ENCODE measurements around the gene TAS2R43.
"Not testable (repeated sequence)": the region's sequence is repeated elsewhere in the genome, so short reads cannot be mapped to it uniquely, and the experiment has no call there.

The TAS2R43 gene

DNA sequence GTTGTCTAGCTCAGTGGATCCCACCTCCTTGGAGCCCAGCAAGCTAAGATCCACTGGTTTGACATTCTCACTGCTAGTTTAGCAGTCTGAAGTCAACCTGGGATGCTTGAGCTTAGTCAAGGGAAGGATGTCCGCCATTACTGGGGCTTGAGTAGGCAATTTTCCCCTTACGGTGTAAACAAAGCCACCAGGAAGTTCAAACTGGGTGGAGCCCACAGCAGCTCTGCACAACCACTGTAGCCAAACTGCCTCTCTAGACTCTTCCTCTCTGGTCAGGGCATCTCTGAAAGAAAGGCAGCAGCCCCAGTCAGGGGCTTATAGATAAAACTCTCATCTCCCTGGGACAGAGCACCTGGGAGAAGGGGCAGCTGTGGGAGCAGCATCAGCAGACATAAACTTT lies 16.7 kb upstream of the TAS2R43 start:
- no peak for DNase-seq (ENCODE audit: low read depth)
- H3K4me3 ChIP-seq (ENCODE audit: low read depth, low read length), result no peak overlapping the region
- TF ChIP-seq, protein P1, sequence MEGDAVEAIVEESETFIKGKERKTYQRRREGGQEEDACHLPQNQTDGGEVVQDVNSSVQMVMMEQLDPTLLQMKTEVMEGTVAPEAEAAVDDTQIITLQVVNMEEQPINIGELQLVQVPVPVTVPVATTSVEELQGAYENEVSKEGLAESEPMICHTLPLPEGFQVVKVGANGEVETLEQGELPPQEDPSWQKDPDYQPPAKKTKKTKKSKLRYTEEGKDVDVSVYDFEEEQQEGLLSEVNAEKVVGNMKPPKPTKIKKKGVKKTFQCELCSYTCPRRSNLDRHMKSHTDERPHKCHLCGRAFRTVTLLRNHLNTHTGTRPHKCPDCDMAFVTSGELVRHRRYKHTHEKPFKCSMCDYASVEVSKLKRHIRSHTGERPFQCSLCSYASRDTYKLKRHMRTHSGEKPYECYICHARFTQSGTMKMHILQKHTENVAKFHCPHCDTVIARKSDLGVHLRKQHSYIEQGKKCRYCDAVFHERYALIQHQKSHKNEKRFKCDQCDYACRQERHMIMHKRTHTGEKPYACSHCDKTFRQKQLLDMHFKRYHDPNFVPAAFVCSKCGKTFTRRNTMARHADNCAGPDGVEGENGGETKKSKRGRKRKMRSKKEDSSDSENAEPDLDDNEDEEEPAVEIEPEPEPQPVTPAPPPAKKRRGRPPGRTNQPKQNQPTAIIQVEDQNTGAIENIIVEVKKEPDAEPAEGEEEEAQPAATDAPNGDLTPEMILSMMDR (IDR thresholded peaks at IDR 0.05; ENCODE audit: insufficient read depth, low read depth, low read length, missing control alignments), result no peak

DNA sequence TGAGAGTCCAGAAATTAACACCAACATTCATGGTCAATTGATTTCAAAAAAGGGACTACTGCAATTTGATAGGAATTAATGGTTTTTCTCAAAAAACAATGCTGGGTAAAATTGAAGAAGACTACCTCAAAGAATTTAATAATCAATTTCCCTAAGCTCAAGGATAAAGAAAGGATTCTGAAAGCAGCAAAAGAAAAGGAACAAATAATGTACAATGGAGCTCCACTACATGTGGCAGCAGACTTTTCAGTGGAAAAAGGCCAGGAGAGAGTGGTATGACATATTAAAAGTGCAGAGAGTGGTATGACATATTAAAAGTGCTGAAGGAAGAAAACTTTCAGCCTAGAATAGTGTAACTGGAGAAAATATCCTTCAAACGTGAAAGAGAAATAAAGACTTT lies 15.6 kb upstream of the TAS2R43 start:
- TF ChIP-seq, protein P1 (IDR thresholded peaks at IDR 0.05; ENCODE audit: insufficient read depth, low read depth, low read length, missing control alignments), result no peak
- DNase-seq (ENCODE audit: low read depth), result no peak
- H3K4me3 ChIP-seq (ENCODE audit: low read depth, low read length), result no peak overlapping the region

DNA sequence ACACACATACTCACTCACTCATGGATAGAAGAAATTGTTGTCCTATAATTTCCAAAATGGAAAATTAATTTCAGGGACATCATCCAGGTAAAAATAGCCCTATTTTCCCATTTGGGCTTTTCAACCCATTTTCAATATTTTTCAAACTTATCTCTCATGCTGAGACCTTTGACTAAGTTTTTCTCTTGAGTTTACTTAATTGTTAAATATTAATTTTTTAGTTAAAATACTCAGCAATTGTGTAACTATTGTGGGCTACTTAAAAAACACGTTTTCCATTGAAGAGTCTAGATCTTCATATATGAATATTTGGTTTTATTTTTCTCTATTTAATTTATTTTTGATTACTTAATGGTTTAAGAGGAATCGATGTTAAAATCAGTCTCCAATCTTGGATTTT lies 14.2 kb upstream of the TAS2R43 start:
- TF ChIP-seq, protein P1 (IDR thresholded peaks at IDR 0.05; ENCODE audit: insufficient read depth, low read depth, low read length, missing control alignments), result no peak
- no peak for DNase-seq (ENCODE audit: low read depth)
- no peak overlapping the region for H3K4me3 ChIP-seq (ENCODE audit: low read depth, low read length)

DNA sequence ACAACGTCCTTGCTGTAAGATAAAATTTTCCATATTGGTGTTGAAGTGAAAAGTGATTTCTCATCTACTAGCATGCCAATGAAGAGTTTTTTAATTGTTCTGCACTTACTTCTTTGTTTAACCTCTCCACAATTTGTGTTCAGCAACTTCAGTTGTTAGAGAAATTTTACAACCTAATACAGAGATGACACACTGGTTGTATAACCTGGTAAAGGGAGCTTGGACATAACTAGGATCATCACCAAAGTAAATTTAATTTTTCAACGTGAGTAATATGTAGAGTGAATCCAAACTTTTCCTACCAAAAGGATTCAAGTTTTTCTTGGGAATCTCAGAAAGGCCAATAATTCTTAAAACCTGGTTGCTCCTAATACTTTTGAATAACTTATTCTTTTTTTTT lies 13.4 kb upstream of the TAS2R43 start:
- no peak for DNase-seq (ENCODE audit: low read depth)
- H3K4me3 ChIP-seq (ENCODE audit: low read depth, low read length), result no peak overlapping the region
- TF ChIP-seq, protein P1 (IDR thresholded peaks at IDR 0.05; ENCODE audit: insufficient read depth, low read depth, low read length, missing control alignments), result no peak

DNA sequence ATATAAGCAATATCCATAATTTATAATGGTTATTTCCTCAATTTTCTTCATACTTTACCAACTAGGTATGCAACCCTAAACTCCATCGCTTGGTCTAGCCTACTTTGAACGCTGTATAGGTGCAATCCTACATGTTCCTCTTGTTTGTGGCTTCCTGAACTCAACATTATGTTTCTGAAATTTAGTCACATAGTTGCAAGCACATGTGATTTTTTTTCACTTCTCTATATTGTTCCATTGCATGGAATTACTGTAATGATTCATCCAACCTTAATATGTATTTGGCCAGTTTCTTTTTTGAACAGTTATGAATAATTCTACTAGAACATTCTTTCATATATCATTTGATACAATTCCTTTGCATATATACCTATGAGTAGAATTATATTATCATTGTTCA lies 2.8 kb upstream of the TAS2R43 start:
- not testable (repeated sequence) for H3K4me3 ChIP-seq (ENCODE audit: low read depth, low read length); DNase-seq (ENCODE audit: low read depth)

DNA sequence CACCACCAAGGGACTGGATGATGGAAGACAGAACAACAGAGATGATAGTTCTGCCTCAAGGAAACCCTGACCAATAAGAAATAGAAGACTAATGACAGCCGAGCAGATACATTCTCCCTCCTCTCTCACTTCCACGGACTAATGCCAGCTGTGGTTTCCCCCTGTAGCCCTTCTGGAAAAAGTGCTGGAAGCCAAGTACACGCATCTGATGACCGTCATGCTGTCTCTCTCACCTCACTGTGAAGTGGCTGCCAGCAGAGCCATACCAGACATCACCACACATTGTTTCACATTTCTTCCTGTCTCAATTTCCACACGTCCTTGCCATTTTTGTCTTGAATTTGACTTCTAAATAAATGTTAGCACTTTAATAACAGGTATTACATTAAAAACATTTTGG lies 2.9 kb downstream of the TAS2R43 start:
- TF ChIP-seq, protein P1 (IDR thresholded peaks at IDR 0.05; ENCODE audit: insufficient read depth, low read depth, low read length, missing control alignments), result no peak
- H3K4me3 ChIP-seq (ENCODE audit: low read depth, low read length), result no peak overlapping the region
- DNase-seq (ENCODE audit: low read depth), result no peak

DNA sequence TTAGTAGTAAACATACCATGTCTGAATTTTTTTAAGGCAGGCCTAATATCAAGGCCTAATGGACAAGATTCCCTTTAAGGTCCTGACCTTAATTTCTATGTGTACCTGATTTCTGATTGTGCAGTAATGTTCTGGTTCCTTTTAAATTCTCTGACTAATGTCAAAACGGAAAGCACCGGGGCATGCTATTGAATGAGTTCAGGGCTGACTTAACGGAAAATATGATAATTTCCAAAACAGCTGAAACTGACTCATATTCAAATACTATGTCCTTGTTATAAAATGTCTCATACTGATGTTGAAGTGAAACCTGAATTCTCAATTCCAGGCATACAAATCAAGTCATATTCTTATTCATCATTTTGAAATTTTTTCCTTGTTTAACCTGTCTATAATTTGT lies 6.7 kb downstream of the TAS2R43 start:
- no peak for DNase-seq (ENCODE audit: low read depth)
- TF ChIP-seq, protein P1 (IDR thresholded peaks at IDR 0.05; ENCODE audit: insufficient read depth, low read depth, low read length, missing control alignments), result no peak

DNA sequence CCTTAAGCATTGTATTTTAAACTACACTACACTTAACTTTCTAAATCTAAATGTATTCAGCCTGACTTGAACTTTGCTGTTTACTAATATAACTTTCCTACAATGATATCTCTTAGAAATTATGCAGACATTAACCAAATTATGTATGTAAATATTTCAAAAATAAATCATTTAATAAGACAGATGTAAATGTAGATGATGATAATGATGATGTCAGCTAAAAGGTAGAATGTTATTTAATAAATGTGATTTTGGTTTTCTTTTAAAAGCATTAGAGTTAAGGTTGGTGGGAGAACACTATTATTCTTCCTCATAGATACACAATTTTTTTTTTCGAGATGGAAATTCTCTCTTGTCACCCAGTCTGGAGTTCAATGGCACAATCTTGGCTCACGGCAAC lies 10.1 kb downstream of the TAS2R43 start:
- TF ChIP-seq, protein P1 (IDR thresholded peaks at IDR 0.05; ENCODE audit: insufficient read depth, low read depth, low read length, missing control alignments), result no peak
- H3K4me3 ChIP-seq (ENCODE audit: low read depth, low read length), result no peak overlapping the region
- no peak for DNase-seq (ENCODE audit: low read depth)

More for the DNA sequence above, 6.7 kb downstream of the TAS2R43 start:
- no peak overlapping the region for H3K4me3 ChIP-seq (ENCODE audit: low read depth, low read length)
